ENCODE results near the gene SAFB2.
"Not testable (repeated sequence)": the region's sequence is repeated elsewhere in the genome, so short reads cannot be mapped to it uniquely, and the experiment has no call there.

The SAFB2 gene

GRCh38 chr19:5632241-5632612 lies 9.7 kb upstream of the SAFB2 start:
- DNase-seq, result no peak

DNA sequence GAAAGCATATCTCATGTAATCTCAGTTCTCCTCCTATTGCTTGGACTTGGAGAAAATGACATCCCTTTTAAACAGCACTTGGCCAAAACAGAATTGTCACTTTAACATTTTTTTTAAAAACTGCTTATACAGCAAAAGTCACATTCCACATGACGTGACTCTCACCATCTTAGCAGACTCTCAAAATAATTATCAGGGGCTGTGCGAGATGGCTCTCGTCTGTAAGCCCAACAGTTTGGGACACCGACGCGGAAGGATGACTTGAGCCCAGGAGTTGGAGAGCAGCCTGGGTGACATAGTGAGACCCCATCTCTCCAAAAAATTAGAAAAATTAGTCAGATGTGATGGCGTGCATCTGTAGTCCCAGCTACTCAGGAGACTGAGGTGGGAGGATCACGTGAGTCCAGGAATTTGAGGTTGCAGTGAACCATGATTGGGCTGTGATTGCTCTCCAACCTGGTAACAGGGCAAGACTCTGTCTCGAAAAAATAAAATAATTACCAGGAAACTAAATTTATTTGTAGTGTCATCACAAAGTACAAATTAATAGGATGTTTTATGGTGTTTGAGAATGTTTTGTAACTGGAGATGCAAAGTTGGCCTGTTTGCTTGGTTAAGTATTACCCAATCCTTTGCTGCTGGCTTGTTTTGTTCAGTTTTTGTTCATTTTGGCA lies 9.1 kb upstream of the SAFB2 start:
- DNase-seq, result no peak

DNA sequence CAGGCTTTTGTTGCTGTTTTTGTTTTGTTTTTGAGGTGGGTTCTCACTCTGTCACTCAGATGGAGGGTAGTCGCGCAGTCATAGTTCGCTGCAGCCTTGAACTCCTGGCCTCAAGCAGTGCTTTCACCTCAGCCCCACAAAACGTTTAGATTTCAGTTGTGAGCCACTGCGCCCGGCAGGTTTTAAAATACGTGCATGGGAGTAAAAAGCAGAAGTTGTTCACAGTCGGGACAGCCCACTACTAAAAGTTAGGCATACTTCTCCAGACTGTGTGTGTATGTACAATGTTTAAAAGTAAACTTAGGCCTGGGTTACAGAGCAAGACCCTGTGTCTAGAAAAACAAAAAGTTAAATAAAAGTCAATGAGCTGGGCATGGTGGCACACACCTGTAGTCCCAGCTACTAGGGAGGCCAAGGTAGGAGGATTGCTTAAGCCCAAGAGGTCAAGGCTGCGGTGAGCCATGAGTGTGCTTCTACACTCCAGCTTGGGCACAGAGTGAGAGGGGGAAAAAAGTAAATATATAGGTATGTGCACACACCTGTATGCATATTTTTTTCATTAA lies 6.4 kb upstream of the SAFB2 start:
- no peak for DNase-seq

- DNase-seq, result no peak
Observed at GRCh38 chr19:5628461-5628860, 5.9 kb upstream of the SAFB2 start.

DNA sequence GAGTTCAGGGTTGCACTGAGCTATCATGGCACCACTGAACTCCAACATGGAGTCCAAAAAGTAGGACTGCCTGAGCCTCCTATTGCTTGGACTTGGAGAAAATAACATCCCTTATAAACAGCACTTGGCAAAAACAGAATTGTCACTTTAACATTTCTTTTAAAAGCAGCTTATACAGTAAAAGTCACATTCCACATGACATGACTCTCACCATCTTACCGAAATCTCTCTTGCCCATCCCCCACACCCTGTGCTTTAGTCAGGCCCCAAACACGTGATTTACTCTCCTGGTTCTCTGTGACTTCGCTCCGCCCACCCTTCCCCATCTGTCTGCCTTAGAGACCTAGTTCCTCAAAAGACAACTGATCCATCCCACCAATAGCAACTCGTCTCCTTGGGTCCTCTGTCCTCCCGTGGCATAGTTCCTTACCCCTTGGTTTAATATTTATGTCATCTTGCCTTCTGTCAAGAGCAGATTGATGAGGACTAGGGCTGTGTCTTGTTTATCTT lies 4.9 kb upstream of the SAFB2 start:
- DNase-seq, result peak; percentile 43

- no peak for DNase-seq
Observed at GRCh38 chr19:5625641-5626040, 3.1 kb upstream of the SAFB2 start.

DNA sequence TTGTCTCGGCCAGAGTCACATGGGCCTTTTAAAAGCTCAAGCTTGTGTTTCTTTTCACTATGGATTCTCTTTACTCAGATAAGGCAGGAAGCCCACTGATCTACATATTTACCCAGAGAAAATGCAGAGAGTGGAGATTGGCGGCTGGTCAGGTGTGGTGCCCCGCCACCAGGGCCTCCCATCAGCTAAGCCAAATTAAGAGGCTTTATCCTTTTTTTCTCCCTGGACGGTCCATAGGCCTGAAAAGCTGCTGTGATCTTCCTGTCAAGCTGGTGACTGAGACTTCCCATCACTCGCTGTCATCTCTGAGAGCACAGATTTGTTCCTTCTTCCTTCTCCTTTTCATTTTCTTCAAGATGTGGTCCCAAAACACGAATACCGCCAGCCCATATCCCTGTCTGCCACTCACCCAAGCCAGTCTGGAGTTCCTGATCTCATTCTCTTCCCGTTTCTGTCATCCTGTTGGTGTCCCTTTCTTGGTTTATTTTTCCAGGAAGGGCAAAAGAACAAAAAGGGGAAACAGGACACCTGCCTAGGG lies 2.2 kb upstream of the SAFB2 start:
- no peak for DNase-seq

- peak; percentile 25 for DNase-seq
Observed at GRCh38 chr19:5624018-5624663, 1.6 kb upstream of the SAFB2 start.

- no peak for DNase-seq
Observed at GRCh38 chr19:5623397-5624017, 931 bp upstream of the SAFB2 start.

DNA sequence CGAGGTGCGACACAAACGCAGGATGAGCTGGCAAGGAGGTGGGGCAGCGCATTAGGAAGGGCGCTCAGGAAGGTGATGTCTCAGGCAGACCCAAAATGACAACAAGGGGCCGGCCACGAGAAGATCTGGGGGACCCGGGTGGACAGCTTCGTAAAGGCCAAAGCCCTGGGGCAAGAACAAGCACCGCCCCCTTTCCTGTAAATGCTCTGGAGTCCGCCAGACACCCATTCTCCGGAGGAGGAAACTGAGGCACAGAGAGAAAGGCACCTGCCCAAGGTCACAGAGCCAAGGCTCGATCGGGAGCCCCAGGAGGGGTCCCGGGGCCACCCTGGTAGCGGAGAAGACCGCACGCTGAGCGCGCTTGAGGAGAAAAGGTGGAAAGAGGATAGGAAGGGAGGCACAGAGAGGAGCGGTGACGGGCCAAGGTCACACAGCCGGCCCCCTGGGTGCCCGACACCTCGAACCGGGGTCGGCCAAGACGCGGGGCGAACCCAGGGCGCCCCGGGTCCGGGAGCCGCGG lies 571 bp downstream of the SAFB2 start:
- no peak for DNase-seq

DNA sequence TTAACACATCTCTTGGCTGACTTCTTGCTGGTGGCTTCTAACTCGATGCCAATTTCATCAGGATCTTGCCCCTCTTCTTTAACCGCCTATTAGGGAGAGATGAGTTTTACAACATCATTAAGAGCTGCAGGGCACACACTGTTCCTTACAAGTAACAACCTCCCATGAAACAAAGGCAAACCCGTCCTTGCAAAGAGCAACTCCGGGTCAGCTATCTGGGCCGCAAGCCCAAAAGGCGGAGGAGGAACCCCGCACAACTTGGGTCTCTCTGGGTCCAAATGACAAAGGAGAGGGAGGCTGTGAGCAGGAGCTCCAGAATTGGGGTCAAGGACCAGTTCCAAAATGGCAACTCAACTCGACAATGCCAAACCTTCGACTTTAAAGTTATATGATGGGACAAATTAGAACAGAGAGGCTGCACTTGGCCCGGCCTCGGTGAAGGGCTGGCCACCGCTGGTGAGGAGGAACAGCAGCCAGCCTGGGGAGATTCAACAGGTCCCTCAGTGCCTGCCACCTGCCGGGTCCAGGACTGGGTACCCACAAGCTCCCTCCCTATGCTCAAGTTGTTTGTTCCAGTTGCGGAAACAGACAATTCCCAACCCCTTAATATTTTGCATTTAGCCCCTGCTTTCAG lies 1.1 kb downstream of the SAFB2 start:
- DNase-seq, result no peak

DNA sequence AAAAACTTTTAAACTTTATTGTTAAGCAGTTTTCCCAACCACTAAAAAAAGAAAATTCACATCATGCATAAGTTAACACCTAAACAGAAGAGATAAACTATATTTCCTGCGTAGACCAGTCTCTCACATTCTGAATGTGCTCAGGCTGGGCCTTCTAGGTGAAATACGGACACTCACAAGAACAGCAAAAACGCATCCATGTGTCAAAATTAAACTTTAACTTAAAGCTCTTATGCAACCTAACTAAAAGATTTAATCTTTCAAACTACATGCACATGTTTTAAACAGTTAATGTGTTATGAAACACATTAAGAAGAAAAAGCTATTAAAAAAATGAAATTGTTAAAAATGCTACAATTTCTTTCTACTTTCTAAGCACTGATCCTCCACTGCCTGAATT lies 2.6 kb downstream of the SAFB2 start:
- DNase-seq, result no peak

GRCh38 chr19:5618591-5618990 lies 4.0 kb downstream of the SAFB2 start:
- DNase-seq, result no peak

GRCh38 chr19:5617080-5617479 lies 5.5 kb downstream of the SAFB2 start:
- DNase-seq, result no peak

DNA sequence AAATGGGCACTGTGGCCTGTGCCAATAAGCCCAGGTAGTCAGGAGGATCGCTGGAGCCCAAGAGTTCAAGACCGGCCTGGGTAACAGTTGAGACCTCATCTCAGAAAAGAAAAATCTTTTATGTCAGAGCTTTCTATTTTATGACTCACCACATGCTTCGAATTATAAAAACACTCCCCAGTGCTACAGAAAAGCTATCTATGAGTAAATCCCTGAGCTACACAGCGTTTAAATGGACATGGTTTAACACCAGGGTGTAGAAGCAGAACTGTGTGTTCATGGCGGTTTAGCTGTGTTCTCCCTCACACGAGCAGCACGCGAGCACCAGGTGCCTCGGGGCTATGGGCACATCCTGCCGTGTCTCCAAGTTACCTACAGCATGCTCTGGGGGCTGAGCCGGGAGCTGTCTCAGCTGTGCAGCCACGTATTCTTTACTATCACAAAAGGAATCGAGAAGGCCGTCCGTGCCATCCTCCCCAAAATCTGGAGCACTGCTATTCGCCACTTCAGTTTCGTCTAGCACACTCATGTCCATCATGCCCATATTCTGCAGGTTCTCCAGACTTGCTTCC lies 6.7 kb downstream of the SAFB2 start:
- peak; percentile 34 for DNase-seq

DNA sequence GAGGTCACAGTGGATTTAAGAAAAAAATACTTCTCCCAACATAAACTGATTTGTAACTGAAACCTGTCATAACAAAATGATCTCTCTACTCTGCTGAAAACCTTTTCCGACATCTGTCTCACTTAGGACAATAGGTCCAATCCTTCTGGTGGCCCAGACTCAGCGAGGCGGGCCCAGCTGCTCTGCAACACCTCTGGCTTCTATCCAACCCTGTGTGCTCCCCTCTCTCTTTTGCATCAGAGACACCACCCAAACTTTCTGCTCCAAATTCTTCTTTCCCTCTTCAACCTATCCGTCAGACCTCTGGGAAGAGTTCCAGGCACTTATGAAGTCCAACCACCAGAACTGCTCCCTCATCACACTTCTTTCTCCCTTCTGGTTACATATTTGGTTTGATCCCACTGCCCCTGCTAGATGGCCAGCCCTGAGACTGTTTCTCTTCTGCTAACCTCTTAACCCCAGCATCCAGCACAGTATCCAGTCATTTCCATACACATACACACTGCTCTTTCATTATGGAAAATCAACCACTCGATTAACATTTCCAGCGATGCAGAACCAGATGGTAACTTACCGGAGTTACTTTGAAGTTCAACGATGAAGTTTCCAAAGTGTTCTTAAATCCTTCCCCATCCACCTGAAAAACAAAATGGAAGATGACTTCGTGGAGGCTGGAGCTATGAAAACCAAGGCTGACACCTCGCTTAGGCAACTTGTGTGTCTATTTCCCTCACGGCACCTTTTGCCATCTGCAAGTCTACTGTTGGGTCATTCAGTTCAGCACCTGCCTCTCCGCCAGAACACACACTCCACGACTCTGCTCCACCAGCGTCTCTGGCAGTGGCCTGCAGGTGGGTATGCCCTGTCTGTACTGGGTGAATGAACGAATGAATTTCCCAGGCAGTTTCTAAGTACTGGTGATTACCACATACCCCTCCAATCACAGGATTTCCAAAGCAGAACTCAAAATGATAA lies 9.4 kb downstream of the SAFB2 start:
- DNase-seq, result no peak

- DNase-seq, result no peak
Observed at GRCh38 chr19:5609881-5610448, 12.6 kb downstream of the SAFB2 start.

DNA sequence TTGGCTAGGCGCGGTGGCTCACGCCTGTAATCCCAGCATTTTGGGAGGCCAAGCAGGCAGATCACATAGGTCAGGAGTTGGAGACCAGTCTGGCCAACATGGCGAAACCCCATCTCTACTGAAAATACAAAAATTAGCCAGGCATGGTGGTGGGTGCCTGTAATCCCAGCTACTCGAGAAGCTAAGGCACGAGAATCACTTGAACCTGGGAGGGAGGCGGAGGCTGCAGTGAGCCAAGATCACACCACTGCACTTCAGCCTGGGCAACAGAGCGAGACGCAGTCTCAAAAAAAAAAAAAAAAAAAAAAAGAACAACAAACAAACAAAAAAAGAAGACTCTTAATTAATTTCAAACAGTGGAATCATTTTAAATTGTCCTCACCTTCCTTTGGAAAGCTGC lies 13.8 kb downstream of the SAFB2 start:
- DNase-seq, result not testable (repeated sequence)

GRCh38 chr19:5608291-5608690 lies 14.3 kb downstream of the SAFB2 start:
- DNase-seq, result no peak
